Measurements from ENCODE around the gene ATXN7. TPM values are rescaled to one million over a fixed set of nuclear protein-coding genes. Genes with fewer than 3 reads are reported as not detected.

Gene ATXN7
- total and polyA plus RNA-seq, 2 of the 13 experiments (the other 11 are each of a cell fraction or from before 2014, with no cell fraction given) = 13.8 to 20.0 TPM

- TF ChIP-seq, protein P1, sequence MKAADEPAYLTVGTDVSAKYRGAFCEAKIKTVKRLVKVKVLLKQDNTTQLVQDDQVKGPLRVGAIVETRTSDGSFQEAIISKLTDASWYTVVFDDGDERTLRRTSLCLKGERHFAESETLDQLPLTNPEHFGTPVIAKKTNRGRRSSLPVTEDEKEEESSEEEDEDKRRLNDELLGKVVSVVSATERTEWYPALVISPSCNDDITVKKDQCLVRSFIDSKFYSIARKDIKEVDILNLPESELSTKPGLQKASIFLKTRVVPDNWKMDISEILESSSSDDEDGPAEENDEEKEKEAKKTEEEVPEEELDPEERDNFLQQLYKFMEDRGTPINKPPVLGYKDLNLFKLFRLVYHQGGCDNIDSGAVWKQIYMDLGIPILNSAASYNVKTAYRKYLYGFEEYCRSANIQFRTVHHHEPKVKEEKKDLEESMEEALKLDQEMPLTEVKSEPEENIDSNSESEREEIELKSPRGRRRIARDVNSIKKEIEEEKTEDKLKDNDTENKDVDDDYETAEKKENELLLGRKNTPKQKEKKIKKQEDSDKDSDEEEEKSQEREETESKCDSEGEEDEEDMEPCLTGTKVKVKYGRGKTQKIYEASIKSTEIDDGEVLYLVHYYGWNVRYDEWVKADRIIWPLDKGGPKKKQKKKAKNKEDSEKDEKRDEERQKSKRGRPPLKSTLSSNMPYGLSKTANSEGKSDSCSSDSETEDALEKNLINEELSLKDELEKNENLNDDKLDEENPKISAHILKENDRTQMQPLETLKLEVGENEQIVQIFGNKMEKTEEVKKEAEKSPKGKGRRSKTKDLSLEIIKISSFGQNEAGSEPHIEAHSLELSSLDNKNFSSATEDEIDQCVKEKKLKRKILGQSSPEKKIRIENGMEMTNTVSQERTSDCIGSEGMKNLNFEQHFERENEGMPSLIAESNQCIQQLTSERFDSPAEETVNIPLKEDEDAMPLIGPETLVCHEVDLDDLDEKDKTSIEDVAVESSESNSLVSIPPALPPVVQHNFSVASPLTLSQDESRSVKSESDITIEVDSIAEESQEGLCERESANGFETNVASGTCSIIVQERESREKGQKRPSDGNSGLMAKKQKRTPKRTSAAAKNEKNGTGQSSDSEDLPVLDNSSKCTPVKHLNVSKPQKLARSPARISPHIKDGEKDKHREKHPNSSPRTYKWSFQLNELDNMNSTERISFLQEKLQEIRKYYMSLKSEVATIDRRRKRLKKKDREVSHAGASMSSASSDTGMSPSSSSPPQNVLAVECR (CRISPR knock-in tag; IDR thresholded peaks at IDR 0.05; ENCODE audit: borderline replicate concordance) = peak; percentile 33
- TF ChIP-seq ARNTL (CRISPR knock-in tag; IDR thresholded peaks at IDR 0.05) (peak; percentile 56), SMYD3 (CRISPR knock-in tag; IDR thresholded peaks at IDR 0.05) (no peak), KDM6A (CRISPR knock-in tag; IDR thresholded peaks at IDR 0.05; ENCODE audit: low read depth) (no peak), IRX3 (CRISPR knock-in tag; IDR thresholded peaks at IDR 0.05; ENCODE audit: borderline replicate concordance, low read depth) (no peak), MXD4 (CRISPR knock-in tag; IDR thresholded peaks at IDR 0.05) (no peak; the same call in 1 of the 2 replicates), RARA (CRISPR knock-in tag; IDR thresholded peaks at IDR 0.05) (no peak), SOX6 (IDR thresholded peaks at IDR 0.05) (no peak), SOX6 (CRISPR knock-in tag; IDR thresholded peaks at IDR 0.05) (no peak), SRSF4 (IDR thresholded peaks at IDR 0.05; ENCODE audit: low read depth, low read length, poor library complexity, severe bottlenecking) (no peak), ZNF746 (CRISPR knock-in tag; IDR thresholded peaks at IDR 0.05) (no peak), MYNN (CRISPR knock-in tag; IDR thresholded peaks at IDR 0.05; ENCODE audit: low read depth) (no peak), ARID5B (CRISPR knock-in tag; IDR thresholded peaks at IDR 0.05) (no peak; the same call in 1 of the 2 replicates), ZUFSP (CRISPR knock-in tag; IDR thresholded peaks at IDR 0.05; ENCODE audit: borderline replicate concordance) (no peak), DPF2 (CRISPR knock-in tag; IDR thresholded peaks at IDR 0.05; ENCODE audit: borderline replicate concordance, low read depth) (no peak), ZNF296 (CRISPR knock-in tag; conservative IDR thresholded peaks at IDR 0.05) (0 out of 2 replicates have a peak, but pooled peaks have one; percentile 44), ZNF772 (CRISPR knock-in tag; IDR thresholded peaks at IDR 0.05) (no peak; the same call in 1 of the 2 replicates), ZNF496 (CRISPR knock-in tag; IDR thresholded peaks at IDR 0.05; ENCODE audit: insufficient replicate concordance) (no peak), SIX4 (CRISPR knock-in tag; IDR thresholded peaks at IDR 0.05) (no peak), ZNF660 (CRISPR knock-in tag; IDR thresholded peaks at IDR 0.05; ENCODE audit: borderline replicate concordance, low read depth) (0 out of 2 replicates have a peak, but pooled peaks have one; percentile 26)
These were observed at the start of gene ATXN7, which contains the start of gene THOC7 (continued) for GRCh38 chr3:63863150-63864007.

Data from HepG2 (cell line).